ENCODE data around the gene MAGOHB. TPM values are rescaled to one million over a fixed set of nuclear protein-coding genes. Genes with fewer than 3 reads are reported as not detected.

The MAGOHB gene
- total RNA-seq, 1 experiment from 2014 or later: 22.5 TPM

GRCh38 chr12:10636124-10636523, 22.7 kb upstream of the MAGOHB start:
- ChIA-PET CTCF (no interaction called here), POLR2A (no interaction called here)
- DNase-seq (ENCODE audit: low read depth, low spot score): no peak
- Histone ChIP-seq H3K27ac (ENCODE audit: low read length) (no peak overlapping the region), H3K4me1 (ENCODE audit: control insufficient read depth, insufficient read depth, low read length) (no peaks in the 10 kb centered on the region), H3K4me3 (ENCODE audit: low read depth in 2 of 2, low read length in 2 of 2) (no peak overlapping the region), H3K27me3 (ENCODE audit: control insufficient read depth, insufficient read depth, low read length) (no peaks in the 10 kb centered on the region), H3K9me3 (ENCODE audit: control insufficient read depth, insufficient read depth, low read depth, low read length) (no peaks in the 10 kb centered on the region), H3K36me3 (ENCODE audit: control insufficient read depth, insufficient read depth, low read length) (no peaks in the 10 kb centered on the region)
- TF ChIP-seq TCF7L2 (IDR thresholded peaks at IDR 0.05; ENCODE audit: low read depth, low read length) (no peak), SIN3A (IDR thresholded peaks at IDR 0.05; ENCODE audit: borderline replicate concordance, insufficient read depth, low read depth, low read length) (no peak), POLR2AphosphoS5 (IDR thresholded peaks at IDR 0.05; ENCODE audit: low read depth, low read length) (no peak)
- TF ChIP-seq, protein P1, sequence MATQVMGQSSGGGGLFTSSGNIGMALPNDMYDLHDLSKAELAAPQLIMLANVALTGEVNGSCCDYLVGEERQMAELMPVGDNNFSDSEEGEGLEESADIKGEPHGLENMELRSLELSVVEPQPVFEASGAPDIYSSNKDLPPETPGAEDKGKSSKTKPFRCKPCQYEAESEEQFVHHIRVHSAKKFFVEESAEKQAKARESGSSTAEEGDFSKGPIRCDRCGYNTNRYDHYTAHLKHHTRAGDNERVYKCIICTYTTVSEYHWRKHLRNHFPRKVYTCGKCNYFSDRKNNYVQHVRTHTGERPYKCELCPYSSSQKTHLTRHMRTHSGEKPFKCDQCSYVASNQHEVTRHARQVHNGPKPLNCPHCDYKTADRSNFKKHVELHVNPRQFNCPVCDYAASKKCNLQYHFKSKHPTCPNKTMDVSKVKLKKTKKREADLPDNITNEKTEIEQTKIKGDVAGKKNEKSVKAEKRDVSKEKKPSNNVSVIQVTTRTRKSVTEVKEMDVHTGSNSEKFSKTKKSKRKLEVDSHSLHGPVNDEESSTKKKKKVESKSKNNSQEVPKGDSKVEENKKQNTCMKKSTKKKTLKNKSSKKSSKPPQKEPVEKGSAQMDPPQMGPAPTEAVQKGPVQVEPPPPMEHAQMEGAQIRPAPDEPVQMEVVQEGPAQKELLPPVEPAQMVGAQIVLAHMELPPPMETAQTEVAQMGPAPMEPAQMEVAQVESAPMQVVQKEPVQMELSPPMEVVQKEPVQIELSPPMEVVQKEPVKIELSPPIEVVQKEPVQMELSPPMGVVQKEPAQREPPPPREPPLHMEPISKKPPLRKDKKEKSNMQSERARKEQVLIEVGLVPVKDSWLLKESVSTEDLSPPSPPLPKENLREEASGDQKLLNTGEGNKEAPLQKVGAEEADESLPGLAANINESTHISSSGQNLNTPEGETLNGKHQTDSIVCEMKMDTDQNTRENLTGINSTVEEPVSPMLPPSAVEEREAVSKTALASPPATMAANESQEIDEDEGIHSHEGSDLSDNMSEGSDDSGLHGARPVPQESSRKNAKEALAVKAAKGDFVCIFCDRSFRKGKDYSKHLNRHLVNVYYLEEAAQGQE (IDR thresholded peaks at IDR 0.05; ENCODE audit: insufficient read depth in 1 of 2, low read depth in 2 of 2, low read length in 1 of 2): no peak
- TF ChIP-seq, protein P2, sequence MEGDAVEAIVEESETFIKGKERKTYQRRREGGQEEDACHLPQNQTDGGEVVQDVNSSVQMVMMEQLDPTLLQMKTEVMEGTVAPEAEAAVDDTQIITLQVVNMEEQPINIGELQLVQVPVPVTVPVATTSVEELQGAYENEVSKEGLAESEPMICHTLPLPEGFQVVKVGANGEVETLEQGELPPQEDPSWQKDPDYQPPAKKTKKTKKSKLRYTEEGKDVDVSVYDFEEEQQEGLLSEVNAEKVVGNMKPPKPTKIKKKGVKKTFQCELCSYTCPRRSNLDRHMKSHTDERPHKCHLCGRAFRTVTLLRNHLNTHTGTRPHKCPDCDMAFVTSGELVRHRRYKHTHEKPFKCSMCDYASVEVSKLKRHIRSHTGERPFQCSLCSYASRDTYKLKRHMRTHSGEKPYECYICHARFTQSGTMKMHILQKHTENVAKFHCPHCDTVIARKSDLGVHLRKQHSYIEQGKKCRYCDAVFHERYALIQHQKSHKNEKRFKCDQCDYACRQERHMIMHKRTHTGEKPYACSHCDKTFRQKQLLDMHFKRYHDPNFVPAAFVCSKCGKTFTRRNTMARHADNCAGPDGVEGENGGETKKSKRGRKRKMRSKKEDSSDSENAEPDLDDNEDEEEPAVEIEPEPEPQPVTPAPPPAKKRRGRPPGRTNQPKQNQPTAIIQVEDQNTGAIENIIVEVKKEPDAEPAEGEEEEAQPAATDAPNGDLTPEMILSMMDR (IDR thresholded peaks at IDR 0.05): no peak
- in situ Hi-C loops (cut with HindIII; ENCODE audit: low pct_unique_long_range_greater_than_20kb, low sequenced_read_pairs) (no loop called here), intact Hi-C loops (cut with micrococcal nuclease; ENCODE audit: unreplicated experiment) (no loop called here)
- BruUV-seq (replicated peaks): no TSS peak
- no peak for ATAC-seq

GRCh38 chr12:10635306-10635705, 21.9 kb upstream of the MAGOHB start:
- Histone ChIP-seq H3K4me1 (ENCODE audit: control insufficient read depth, insufficient read depth, low read length) (no peaks in the 10 kb centered on the region), H3K27me3 (ENCODE audit: control insufficient read depth, insufficient read depth, low read length) (no peaks in the 10 kb centered on the region), H3K4me3 (ENCODE audit: low read depth in 2 of 2, low read length in 2 of 2) (no peak overlapping the region), H3K9me3 (ENCODE audit: control insufficient read depth, insufficient read depth, low read depth, low read length) (no peaks in the 10 kb centered on the region), H3K36me3 (ENCODE audit: control insufficient read depth, insufficient read depth, low read length) (no peaks in the 10 kb centered on the region), H3K27ac (ENCODE audit: low read length) (no peak overlapping the region)
- BruUV-seq (replicated peaks): no TSS peak
- CTCF ChIA-PET: no interaction called here
- in situ Hi-C loops (cut with HindIII; ENCODE audit: low pct_unique_long_range_greater_than_20kb, low sequenced_read_pairs) (no loop called here), intact Hi-C loops (cut with micrococcal nuclease; ENCODE audit: unreplicated experiment) (no loop called here)
- DNase-seq (ENCODE audit: low read depth, low spot score) (no peak), ATAC-seq (no peak)
- TF ChIP-seq SIN3A (IDR thresholded peaks at IDR 0.05; ENCODE audit: borderline replicate concordance, insufficient read depth, low read depth, low read length) (no peak), TCF7L2 (IDR thresholded peaks at IDR 0.05; ENCODE audit: low read depth, low read length) (no peak), POLR2AphosphoS5 (IDR thresholded peaks at IDR 0.05; ENCODE audit: low read depth, low read length) (no peak)
- TF ChIP-seq, protein P1 (IDR thresholded peaks at IDR 0.05; ENCODE audit: insufficient read depth in 1 of 2, low read depth in 2 of 2, low read length in 1 of 2): no peak
- TF ChIP-seq, protein P2 (IDR thresholded peaks at IDR 0.05): no peak
- POLR2A ChIA-PET: no interaction called here
